ENCODE results near the gene GRIK4.

Gene GRIK4

DNA sequence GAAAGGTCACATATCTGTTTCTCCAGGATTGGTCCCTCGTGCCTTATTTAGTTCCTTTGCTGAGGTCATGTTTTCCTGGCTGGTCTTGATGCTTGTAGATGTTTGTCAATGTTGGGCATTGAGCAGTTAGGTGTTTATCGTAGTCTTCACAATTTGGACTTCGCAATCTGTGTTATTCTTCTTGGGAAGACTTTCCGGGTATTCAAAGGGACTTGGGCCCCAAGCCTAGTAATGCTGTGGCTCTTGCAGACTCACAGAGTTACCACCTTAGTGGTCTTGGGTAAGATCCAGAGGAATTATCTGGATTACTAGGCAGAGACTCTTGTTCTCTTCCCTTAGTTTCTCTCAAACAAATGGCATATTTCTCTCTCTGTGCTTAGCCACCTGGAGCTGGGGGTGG lies 223.5 kb downstream of the GRIK4 start:
- FAIRE-seq: no peak
- TF ChIP-seq POLR2AphosphoS5 (IDR thresholded peaks at IDR 0.05; ENCODE audit: low read depth, low read length): no peak
- no peak for TF ChIP-seq TAF1 (IDR thresholded peaks at IDR 0.05; ENCODE audit: borderline replicate concordance, low read depth, low read length)
- TF ChIP-seq POLR2A (IDR thresholded peaks at IDR 0.05; ENCODE audit: low read depth, low read length): no peak

GRCh38 chr11:120738516-120739046 lies 227.0 kb downstream of the GRIK4 start:
- no peak for DNase-seq (ENCODE audit: insufficient read length)
- FAIRE-seq: no peak
- TF ChIP-seq POLR2AphosphoS5 (IDR thresholded peaks at IDR 0.05; ENCODE audit: low read depth, low read length) (no peak), POLR2A (IDR thresholded peaks at IDR 0.05; ENCODE audit: low read depth, low read length) (no peak), TAF1 (IDR thresholded peaks at IDR 0.05; ENCODE audit: borderline replicate concordance, low read depth, low read length) (no peak)

More for the DNA sequence above, 223.5 kb downstream of the GRIK4 start:
- DNase-seq (ENCODE audit: insufficient read length): no peak

DNA sequence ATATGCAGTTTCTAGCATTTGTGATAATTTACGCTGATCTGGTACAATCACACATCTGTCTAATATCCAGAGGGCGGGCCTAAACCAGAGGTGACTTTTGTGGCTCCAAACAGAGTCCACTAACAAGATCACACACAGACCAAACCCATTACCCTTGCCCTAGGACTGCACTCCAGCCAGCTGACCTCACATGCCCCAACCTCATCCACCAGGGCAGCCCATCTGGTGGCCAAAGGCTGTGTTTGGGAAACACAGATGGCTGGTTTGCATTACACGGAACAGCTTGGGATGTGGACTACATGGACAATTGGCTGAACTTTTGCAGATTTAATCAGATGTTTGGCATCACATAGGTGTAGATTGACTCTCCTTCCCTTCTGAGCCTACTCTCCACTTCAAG lies 228.2 kb downstream of the GRIK4 start:
- DNase-seq (ENCODE audit: insufficient read length) (no peak), FAIRE-seq (no peak)
- TF ChIP-seq TAF1 (IDR thresholded peaks at IDR 0.05; ENCODE audit: borderline replicate concordance, low read depth, low read length): no peak
- no peak for TF ChIP-seq POLR2AphosphoS5 (IDR thresholded peaks at IDR 0.05; ENCODE audit: low read depth, low read length)
- no peak for TF ChIP-seq POLR2A (IDR thresholded peaks at IDR 0.05; ENCODE audit: low read depth, low read length)

DNA sequence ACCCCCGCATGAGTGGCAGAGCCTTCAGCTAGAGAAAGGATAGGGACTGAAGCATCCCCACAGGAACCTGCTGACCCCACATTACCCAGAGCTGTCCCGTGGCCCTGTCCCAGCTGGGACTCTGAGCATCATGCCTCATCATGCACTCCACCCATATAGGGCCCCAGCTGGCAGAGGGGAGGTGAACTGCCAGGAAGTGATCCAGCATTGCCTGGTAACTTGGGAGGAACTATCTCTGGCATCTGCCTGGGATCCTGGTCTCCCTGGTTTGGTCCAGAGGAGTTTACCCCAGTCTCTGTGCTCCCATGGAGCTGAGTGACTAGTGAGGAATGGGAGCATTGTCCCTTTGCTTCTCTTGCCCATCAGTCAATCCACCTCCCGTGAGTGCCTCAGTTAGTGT lies 228.8 kb downstream of the GRIK4 start:
- no peak for FAIRE-seq
- DNase-seq (ENCODE audit: insufficient read length): no peak
- TF ChIP-seq POLR2AphosphoS5 (IDR thresholded peaks at IDR 0.05; ENCODE audit: low read depth, low read length) (no peak), POLR2A (IDR thresholded peaks at IDR 0.05; ENCODE audit: low read depth, low read length) (no peak), TAF1 (IDR thresholded peaks at IDR 0.05; ENCODE audit: borderline replicate concordance, low read depth, low read length) (no peak)

DNA sequence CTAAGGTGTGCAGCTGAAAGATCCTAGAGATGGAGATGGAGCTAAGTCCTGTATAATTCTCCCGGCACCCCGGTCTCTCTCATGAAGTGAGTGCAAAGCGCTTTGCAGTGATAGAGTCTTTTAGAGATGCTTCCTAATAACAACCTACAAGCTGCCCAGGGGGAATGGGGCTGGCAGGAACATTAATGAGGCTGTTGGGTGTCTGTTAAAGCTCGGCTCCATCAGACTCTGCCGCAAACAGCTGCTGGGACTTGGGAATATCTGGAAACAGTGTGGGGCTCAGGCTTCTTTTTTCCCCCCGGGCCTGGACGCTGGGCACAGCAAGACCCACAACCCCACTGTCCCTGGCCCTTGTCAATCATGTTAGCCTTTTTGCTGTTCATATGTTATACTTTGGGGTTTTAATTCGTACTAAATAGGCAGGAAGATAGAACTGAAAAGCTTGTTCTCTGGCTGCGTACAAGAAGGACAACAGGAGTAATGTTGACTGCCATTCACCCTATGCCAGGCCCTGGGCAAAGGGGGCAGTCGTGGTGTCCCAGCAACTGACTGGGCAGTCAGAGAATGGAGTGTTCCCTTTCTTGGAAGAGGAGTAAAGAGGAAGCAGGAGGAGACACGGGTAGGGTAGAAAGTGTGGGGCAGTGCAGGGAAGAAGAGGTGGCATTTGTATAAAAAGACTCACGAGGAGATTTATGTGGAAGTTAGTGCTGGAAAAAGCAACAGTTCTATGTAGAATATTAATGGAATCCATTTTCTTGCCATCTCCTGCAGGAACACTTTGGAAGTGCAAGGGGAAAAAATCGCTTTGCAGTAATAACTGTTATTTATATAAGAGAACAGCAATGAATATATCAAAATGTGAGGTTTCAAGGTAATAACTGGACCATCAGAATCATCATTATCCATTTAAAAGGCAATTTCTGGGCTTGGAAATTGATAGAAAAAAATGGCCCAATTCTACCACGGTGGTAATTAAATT lies 232.8 kb downstream of the GRIK4 start:
- DNase-seq (ENCODE audit: insufficient read length) (no peak), FAIRE-seq (no peak)
- no peak for TF ChIP-seq TAF1 (IDR thresholded peaks at IDR 0.05; ENCODE audit: borderline replicate concordance, low read depth, low read length)
- TF ChIP-seq POLR2AphosphoS5 (IDR thresholded peaks at IDR 0.05; ENCODE audit: low read depth, low read length): no peak
- no peak for TF ChIP-seq POLR2A (IDR thresholded peaks at IDR 0.05; ENCODE audit: low read depth, low read length)

GRCh38 chr11:120746376-120746775 lies 234.8 kb downstream of the GRIK4 start:
- no peak for DNase-seq (ENCODE audit: insufficient read length)
- no peak for FAIRE-seq
- no peak for TF ChIP-seq POLR2AphosphoS5 (IDR thresholded peaks at IDR 0.05; ENCODE audit: low read depth, low read length)
- no peak for TF ChIP-seq POLR2A (IDR thresholded peaks at IDR 0.05; ENCODE audit: low read depth, low read length)
- no peak for TF ChIP-seq TAF1 (IDR thresholded peaks at IDR 0.05; ENCODE audit: borderline replicate concordance, low read depth, low read length)

- DNase-seq (ENCODE audit: insufficient read length) (no peak), FAIRE-seq (no peak)
- TF ChIP-seq POLR2A (IDR thresholded peaks at IDR 0.05; ENCODE audit: low read depth, low read length) (no peak), TAF1 (IDR thresholded peaks at IDR 0.05; ENCODE audit: borderline replicate concordance, low read depth, low read length) (no peak), POLR2AphosphoS5 (IDR thresholded peaks at IDR 0.05; ENCODE audit: low read depth, low read length) (no peak)
These were observed 235.5 kb downstream of the GRIK4 start for GRCh38 chr11:120746836-120747609.

GRCh38 chr11:120747850-120748814 lies 236.6 kb downstream of the GRIK4 start:
- FAIRE-seq (no peak), DNase-seq (ENCODE audit: insufficient read length) (no peak)
- no peak for TF ChIP-seq POLR2AphosphoS5 (IDR thresholded peaks at IDR 0.05; ENCODE audit: low read depth, low read length)
- no peak for TF ChIP-seq TAF1 (IDR thresholded peaks at IDR 0.05; ENCODE audit: borderline replicate concordance, low read depth, low read length)
- TF ChIP-seq POLR2A (IDR thresholded peaks at IDR 0.05; ENCODE audit: low read depth, low read length): no peak

GRCh38 chr11:120749395-120749794 lies 237.8 kb downstream of the GRIK4 start:
- no peak for DNase-seq (ENCODE audit: insufficient read length)
- no peak for FAIRE-seq
- TF ChIP-seq TAF1 (IDR thresholded peaks at IDR 0.05; ENCODE audit: borderline replicate concordance, low read depth, low read length) (no peak), POLR2A (IDR thresholded peaks at IDR 0.05; ENCODE audit: low read depth, low read length) (no peak), POLR2AphosphoS5 (IDR thresholded peaks at IDR 0.05; ENCODE audit: low read depth, low read length) (no peak)

All from GM12892 (cell line).